Trophoblast cell (in vitro differentiated cells and primary cell): ENCODE measurements around the gene ZP1.

Experiments used
- DNase-seq, 2 donors: peaks; one replicate each; pipeline ENCODE4 v3.0.0-alpha.2; 2016
- H2AFZ ChIP-seq: 2 replicates; pipeline ENCODE4 v1.6.1; 2013; ENCODE audit warnings: low read length, moderate library complexity, mild to moderate bottlenecking; ENCODE audit not compliant: insufficient read depth, poor library complexity
- H2AK5ac ChIP-seq: 2 replicates; pipeline ENCODE4 v1.6.1; 2013; ENCODE audit warnings: mild to moderate bottlenecking, low read length
- H2BK120ac ChIP-seq: 2 replicates; pipeline ENCODE4 v1.6.1; 2013; ENCODE audit warnings: low read length, mild to moderate bottlenecking, moderate library complexity; ENCODE audit not compliant: insufficient read depth, poor library complexity
- H2BK12ac ChIP-seq: 2 replicates; pipeline ENCODE4 v1.6.1; 2013; ENCODE audit warnings: mild to moderate bottlenecking, low read length, moderate library complexity
- H2BK5ac ChIP-seq: 2 replicates; pipeline ENCODE4 v1.6.1; 2013; ENCODE audit warnings: low read length, low read depth, moderate library complexity, mild to moderate bottlenecking; ENCODE audit not compliant: poor library complexity
- H3K14ac ChIP-seq: 2 replicates; pipeline ENCODE4 v1.6.1; 2013; ENCODE audit warnings: mild to moderate bottlenecking, low read length
- H3K18ac ChIP-seq: 2 replicates; pipeline ENCODE4 v1.6.1; 2013; ENCODE audit warnings: mild to moderate bottlenecking, low read length
- H3K23ac ChIP-seq: 2 replicates; pipeline ENCODE4 v1.6.1; 2013; ENCODE audit warnings: low read length
- H3K27ac ChIP-seq: 2 replicates; pipeline ENCODE4 v1.5.1; 2013; ENCODE audit warnings: low read depth, mild to moderate bottlenecking, inconsistent platforms, low read length, moderate library complexity
- H3K27me3 ChIP-seq: 2 replicates; pipeline ENCODE4 v1.6.1; 2013; ENCODE audit warnings: inconsistent platforms, mild to moderate bottlenecking, low read length, moderate library complexity; ENCODE audit not compliant: insufficient read depth
- H3K36me3 ChIP-seq, 2 experiments: 1 replicate in 1 of 2; 2 replicates in 1 of 2; pipeline ENCODE4 v1.6.1; 2013; ENCODE audit warnings: low read length in 2 of 2, mild to moderate bottlenecking in 2 of 2, moderate library complexity in 1 of 2; ENCODE audit not compliant: insufficient read depth in 2 of 2, control insufficient read depth in 1 of 2
- H3K4ac ChIP-seq: 2 replicates; pipeline ENCODE4 v1.6.1; 2013; ENCODE audit warnings: low read depth, mild to moderate bottlenecking, low read length, moderate library complexity
- H3K4me1 ChIP-seq, 2 experiments: 1 replicate in 1 of 2; 2 replicates in 1 of 2; pipeline ENCODE4 v1.6.1; 2013; ENCODE audit warnings: low read length in 2 of 2, mild to moderate bottlenecking in 2 of 2, moderate library complexity in 1 of 2; ENCODE audit not compliant: insufficient read depth in 2 of 2, control insufficient read depth in 1 of 2
- H3K4me2 ChIP-seq: 2 replicates; pipeline ENCODE4 v1.6.1; 2013; ENCODE audit warnings: inconsistent platforms, mild to moderate bottlenecking, low read length, moderate library complexity
- H3K4me3 ChIP-seq: 2 replicates; pipeline ENCODE4 v1.5.1; 2013; ENCODE audit warnings: mild to moderate bottlenecking, low read depth, low read length, inconsistent platforms
- H3K79me1 ChIP-seq: one replicate; pipeline ENCODE4 v1.6.1; 2013; ENCODE audit warnings: low read length
- H3K79me2 ChIP-seq: 2 replicates; pipeline ENCODE4 v1.6.1; 2013; ENCODE audit warnings: low read length, mild to moderate bottlenecking; ENCODE audit not compliant: control insufficient read depth, insufficient read depth, poor library complexity
- H3K9ac ChIP-seq: 2 replicates; pipeline ENCODE4 v1.6.1; 2013; ENCODE audit warnings: mild to moderate bottlenecking, low read length
- H3K9me3 ChIP-seq: 2 replicates; pipeline ENCODE4 v1.6.1; 2013; ENCODE audit warnings: low read depth, mild to moderate bottlenecking, control low read depth, inconsistent platforms, low read length; ENCODE audit not compliant: insufficient read depth
- H4K12ac ChIP-seq: 2 replicates; pipeline ENCODE4 v1.6.1; 2013; ENCODE audit warnings: low read depth, mild to moderate bottlenecking, low read length, moderate library complexity
- H4K8ac ChIP-seq: 2 replicates; pipeline ENCODE4 v1.6.1; 2013; ENCODE audit warnings: low read depth, mild to moderate bottlenecking, low read length, moderate library complexity
- H4K91ac ChIP-seq: one replicate; pipeline ENCODE4 v1.6.1; 2013; ENCODE audit warnings: low read depth, mild to moderate bottlenecking, low read length, moderate library complexity
- WGBS: extraction: QIAGEN DNeasy Blood & Tissue Kit; methylation state at CpG from one replicate; pipeline ENCODE4 v1.1.7; 2013; ENCODE audit warnings: missing lambda C conversion rate; ENCODE audit not compliant: insufficient read length, insufficient coverage; ENCODE audit errors: extremely low coverage; 5-methylcytosine and 5-hydroxymethylcytosine counted together

ZP1 gene

GRCh38 chr11:60887556-60887955 is 20.2 kb downstream of the ZP1 start:
- Histone ChIP-seq H2AFZ (no peak overlapping the region), H3K27ac (no peak overlapping the region), H3K9me3 (no peaks in the 10 kb centered on the region), H3K4ac (no peak overlapping the region), H3K4me1 (peaks cover 2 to 10% of the 10 kb centered on the region in 2 experiments), H3K18ac (no peak overlapping the region), H3K4me2 (no peak overlapping the region), H3K14ac (no peak overlapping the region), H2BK12ac (no peak overlapping the region), H2AK5ac (no peak overlapping the region), H3K79me1 (no peaks in the 10 kb centered on the region), H3K27me3 (no peaks in the 10 kb centered on the region), H4K91ac (no peak overlapping the region), H3K79me2 (no peaks in the 10 kb centered on the region), H4K12ac (no peak overlapping the region), H2BK120ac (no peak overlapping the region), H3K9ac (no peak overlapping the region), H2BK5ac (no peak overlapping the region), H4K8ac (no peak overlapping the region), H3K4me3 (no peak overlapping the region), H3K23ac (no peak overlapping the region), H3K36me3 (peaks cover 5 to 8% of the 10 kb centered on the region in 2 experiments)
- no CpG with 5 or more reads among the region's 5 CpGs for WGBS
- DNase-seq = peak; percentile 25 to 47

GRCh38 chr11:60889869-60890311 is 22.5 kb downstream of the ZP1 start:
- H3K9me3 ChIP-seq = no peaks in the 10 kb centered on the region
- no peak overlapping the region for H3K23ac ChIP-seq
- H2AK5ac ChIP-seq = no peak overlapping the region
- no peak overlapping the region for H3K4me3 ChIP-seq
- no peaks in the 10 kb centered on the region for H3K27me3 ChIP-seq
- H3K27ac ChIP-seq = no peak overlapping the region
- peak overlapping the region; percentile 36 for H4K8ac ChIP-seq
- H2BK12ac ChIP-seq = no peak overlapping the region
- H3K9ac ChIP-seq = no peak overlapping the region
- H3K79me1 ChIP-seq = no peaks in the 10 kb centered on the region
- no peak overlapping the region for H3K4ac ChIP-seq
- H4K91ac ChIP-seq = no peak overlapping the region
- no peak overlapping the region for H2BK120ac ChIP-seq
- no CpG with 5 or more reads among the region's 6 CpGs for WGBS
- H3K18ac ChIP-seq = no peak overlapping the region
- peaks cover 6 to 19% of the 10 kb centered on the region in 2 experiments for H3K36me3 ChIP-seq
- peaks cover 2 to 10% of the 10 kb centered on the region in 2 experiments for H3K4me1 ChIP-seq
- no peak overlapping the region for H2BK5ac ChIP-seq
- H3K14ac ChIP-seq = no peak overlapping the region
- H4K12ac ChIP-seq = no peak overlapping the region
- no peak overlapping the region for H3K4me2 ChIP-seq
- H3K79me2 ChIP-seq = no peaks in the 10 kb centered on the region
- DNase-seq = peak in 1 of 2 donors; percentile 59
- no peak overlapping the region for H2AFZ ChIP-seq

GRCh38 chr11:60890696-60891095 is 23.4 kb downstream of the ZP1 start:
- Histone ChIP-seq H3K27me3 (no peaks in the 10 kb centered on the region), H2AK5ac (no peak overlapping the region)
- no CpG with 5 or more reads among the region's 5 CpGs for whole genome bisulfite sequencing

GRCh38 chr11:60891103-60891741 is 23.9 kb downstream of the ZP1 start:
- Histone ChIP-seq H3K14ac (no peak overlapping the region), H3K27me3 (no peaks in the 10 kb centered on the region), H3K4me3 (no peak overlapping the region), H4K91ac (no peak overlapping the region), H3K18ac (no peak overlapping the region), H3K4ac (no peak overlapping the region), H3K79me1 (no peaks in the 10 kb centered on the region), H2BK5ac (no peak overlapping the region), H3K23ac (no peak overlapping the region), H3K9ac (no peak overlapping the region), H2BK120ac (no peak overlapping the region), H3K4me1 (peaks cover 2 to 10% of the 10 kb centered on the region in 2 experiments), H2AFZ (no peak overlapping the region), H4K8ac (no peak overlapping the region), H3K9me3 (no peaks in the 10 kb centered on the region), H3K79me2 (no peaks in the 10 kb centered on the region), H4K12ac (no peak overlapping the region), H3K36me3 (peaks cover 8 to 27% of the 10 kb centered on the region in 2 experiments), H3K4me2 (no peak overlapping the region), H2BK12ac (no peak overlapping the region), H3K27ac (no peak overlapping the region), H2AK5ac (no peak overlapping the region)
- DNase-seq = no peak
- WGBS = no CpG with 5 or more reads among the region's 7 CpGs

More at GRCh38 chr11:60890696-60891095, 23.4 kb downstream of the ZP1 start:
- H4K12ac ChIP-seq = no peak overlapping the region
- H3K23ac ChIP-seq = no peak overlapping the region
- no peak overlapping the region for H3K18ac ChIP-seq
- H3K4me3 ChIP-seq = no peak overlapping the region
- H2AFZ ChIP-seq = no peak overlapping the region
- H3K9ac ChIP-seq = no peak overlapping the region
- H3K36me3 ChIP-seq = peaks cover 6 to 25% of the 10 kb centered on the region in 2 experiments
- H2BK120ac ChIP-seq = no peak overlapping the region
- no peak overlapping the region for H3K4ac ChIP-seq
- H4K8ac ChIP-seq = no peak overlapping the region
- no peak overlapping the region for H3K4me2 ChIP-seq
- no peaks in the 10 kb centered on the region for H3K9me3 ChIP-seq
- H3K4me1 ChIP-seq = peaks cover 2 to 10% of the 10 kb centered on the region in 2 experiments
- H3K79me2 ChIP-seq = no peaks in the 10 kb centered on the region
- H3K14ac ChIP-seq = no peak overlapping the region
- no peaks in the 10 kb centered on the region for H3K79me1 ChIP-seq
- no peak overlapping the region for H4K91ac ChIP-seq
- H2BK5ac ChIP-seq = no peak overlapping the region
- no peak overlapping the region for H3K27ac ChIP-seq
- no peak for DNase-seq
- H2BK12ac ChIP-seq = no peak overlapping the region
